A549 (cell line): ENCODE results near the gene CELA3B. TPM values are rescaled to one million over a fixed set of nuclear protein-coding genes. Genes with fewer than 3 reads are reported as not detected.

Experiments
- ATAC-seq, 2 experiments: fragments of 200-7000 bp in 1 of 2; fragments of >200 bp in 1 of 2; cut with Nextera tagmentation in 1 of 2; cut with Tn5 transposase in 1 of 2; 3 replicates each; pipeline versions ENCODE4 v1.8.0 to v1.9.1; 2018 to 2020; ENCODE audit warnings: mild to moderate bottlenecking in 1 of 2, moderate library complexity in 1 of 2
- CTCF ChIA-PET: fragments of 300-600 bp; sonication (Branson Sonifier 250); formaldehyde crosslinking; extraction: SDS; loops from one replicate; lab custom pipeline; 2021; ENCODE audit warnings: antibody characterized with exemption, inconsistent platforms; lab: Yijun Ruan, JAX
- POLR2A ChIA-PET: fragments of 350-600 bp; formaldehyde crosslinking; extraction: SDS; loops from one replicate; lab custom pipeline; 2021; ENCODE audit warnings: antibody characterized with exemption, inconsistent platforms; lab: Yijun Ruan, JAX
- DNase-seq, 2 experiments: peaks; one replicate each; pipeline versions ENCODE4 v3.0.0 to v3.0.0-alpha.2; 2011 to 2016; ENCODE audit warnings: low read depth in 1 of 2, low spot score in 1 of 2
- FAIRE-seq: peaks from 2 replicates; lab custom pipeline; 2011; peaks lifted over from hg19 to GRCh38; lab: Jason Lieb, UNC
- H3K27ac ChIP-seq, 2 experiments: fragments of >200 bp; sonication (Bioruptor Twin); formaldehyde crosslinking; 3 replicates each; pipeline ENCODE4 v1.5.1; 2016 to 2017
- H3K4me1 ChIP-seq: fragments of >200 bp; sonication (Bioruptor Twin); formaldehyde crosslinking; 3 replicates; pipeline ENCODE4 v1.6.1; 2016
- H3K4me2 ChIP-seq: fragments of >200 bp; sonication (Bioruptor Twin); formaldehyde crosslinking; 3 replicates; pipeline ENCODE4 v1.6.1; 2016
- H3K4me3 ChIP-seq: fragments of >200 bp; sonication (Bioruptor Twin); formaldehyde crosslinking; 3 replicates; pipeline ENCODE4 v1.5.1; 2016
- H3K9me3 ChIP-seq: fragments of >200 bp; sonication (Bioruptor Twin); formaldehyde crosslinking; 3 replicates; pipeline ENCODE4 v1.6.1; 2016
- CEBPB ChIP-seq, 2 experiments: fragments of >200 bp in 1 of 2; sonication (Bioruptor Twin) in 1 of 2; formaldehyde crosslinking in 1 of 2; IDR thresholded peaks; 2 replicates each; pipeline ENCODE4 v1.6.1; 2012 to 2016
- FOXS1 ChIP-seq: fragments of 250-450 bp; sonication (Bioruptor Pico); IDR thresholded peaks from 2 replicates; pipeline ENCODE4 v1.5.0; 2020; ENCODE audit warnings: mild to moderate bottlenecking, moderate library complexity
- HEYL ChIP-seq: fragments of 250-450 bp; sonication (Bioruptor Pico); IDR thresholded peaks from 2 replicates; pipeline ENCODE4 v1.8.0; 2021; ENCODE audit warnings: mild to moderate bottlenecking, moderate library complexity
- HMGXB4 ChIP-seq: fragments of 250-450 bp; sonication (Bioruptor Pico); IDR thresholded peaks from 2 replicates; pipeline ENCODE4 v1.5.0; 2021; ENCODE audit warnings: mild to moderate bottlenecking, moderate library complexity, borderline replicate concordance
- PHF8 ChIP-seq: fragments of 200-600 bp; sonication (generic); IDR thresholded peaks from 2 replicates; pipeline ENCODE4 v1.6.1; 2016; ENCODE audit warnings: low read depth, mild to moderate bottlenecking, antibody characterized with exemption, moderate library complexity, borderline replicate concordance
- TP53 ChIP-seq: fragments of 250-450 bp; sonication (Bioruptor Pico); IDR thresholded peaks from 2 replicates; pipeline ENCODE4 v1.5.0; 2021; ENCODE audit warnings: mild to moderate bottlenecking, moderate library complexity
- ZC3H11A ChIP-seq: fragments of 450-650 bp; IDR thresholded peaks from 2 replicates; pipeline ENCODE4 v1.6.1; 2014; ENCODE audit warnings: antibody characterized with exemption, mild to moderate bottlenecking
- ZNF302 ChIP-seq: fragments of 250-450 bp; sonication (Bioruptor Pico); IDR thresholded peaks from 2 replicates; pipeline ENCODE4 v1.9.0; 2021; ENCODE audit warnings: inconsistent platforms, mild to moderate bottlenecking, moderate library complexity
- ZSCAN20 ChIP-seq: fragments of 250-450 bp; sonication (Bioruptor Pico); IDR thresholded peaks from 2 replicates; pipeline ENCODE4 v1.8.0; 2022; ENCODE audit warnings: mild to moderate bottlenecking, moderate library complexity
- WGBS: methylation state at CpG from one replicate; pipeline ENCODE4 v1.1.6; 2017; ENCODE audit errors: missing lambda C conversion rate; 5-methylcytosine and 5-hydroxymethylcytosine counted together
- polyA plus RNA-seq, 4 experiments: library from polyadenylated mRNA; depleted of rRNA in 3 of 4; stranded (reverse); fragments of >200 nt; fragmentation: RNase III in 1 of 4; extraction: RNeasy Plus Mini Kit Qiagen cat#74134 plus additional on column Dnase treatment in 1 of 4; gene quantifications; 2 replicates in 3 of 4; 3 replicates in 1 of 4; pipeline ENCODE4 v1.2.3, GENCODE V29; 2011 to 2017
- TF ChIP-seq, protein P1 (sequence below): IDR thresholded peaks from 2 replicates; pipeline ENCODE4 v1.6.1; 2012
- TF ChIP-seq, protein P2 (sequence below): fragments of 150-350 bp; IDR thresholded peaks from 2 replicates; pipeline ENCODE4 v1.6.1; 2014; ENCODE audit warnings: low read depth, mild to moderate bottlenecking, low read length
- TF ChIP-seq, protein P3 (sequence below): fragments of 200-600 bp; sonication (generic); IDR thresholded peaks from 2 replicates; pipeline ENCODE4 v1.6.1; 2016; ENCODE audit warnings: antibody characterized with exemption, mild to moderate bottlenecking, moderate library complexity
- TF ChIP-seq, protein P4 (sequence below): IDR thresholded peaks from 2 replicates; pipeline ENCODE4 v1.6.1; 2012; ENCODE audit warnings: low read depth, borderline replicate concordance
- TF ChIP-seq, protein P5 (sequence below): fragments of >200 bp; sonication (Bioruptor Twin); formaldehyde crosslinking; IDR thresholded peaks from 2 replicates; pipeline ENCODE4 v1.6.1; 2016

The CELA3B gene
- polyA plus RNA-seq, 2 of the 4 experiments (the other 2 are of a cell fraction): not detected

DNA sequence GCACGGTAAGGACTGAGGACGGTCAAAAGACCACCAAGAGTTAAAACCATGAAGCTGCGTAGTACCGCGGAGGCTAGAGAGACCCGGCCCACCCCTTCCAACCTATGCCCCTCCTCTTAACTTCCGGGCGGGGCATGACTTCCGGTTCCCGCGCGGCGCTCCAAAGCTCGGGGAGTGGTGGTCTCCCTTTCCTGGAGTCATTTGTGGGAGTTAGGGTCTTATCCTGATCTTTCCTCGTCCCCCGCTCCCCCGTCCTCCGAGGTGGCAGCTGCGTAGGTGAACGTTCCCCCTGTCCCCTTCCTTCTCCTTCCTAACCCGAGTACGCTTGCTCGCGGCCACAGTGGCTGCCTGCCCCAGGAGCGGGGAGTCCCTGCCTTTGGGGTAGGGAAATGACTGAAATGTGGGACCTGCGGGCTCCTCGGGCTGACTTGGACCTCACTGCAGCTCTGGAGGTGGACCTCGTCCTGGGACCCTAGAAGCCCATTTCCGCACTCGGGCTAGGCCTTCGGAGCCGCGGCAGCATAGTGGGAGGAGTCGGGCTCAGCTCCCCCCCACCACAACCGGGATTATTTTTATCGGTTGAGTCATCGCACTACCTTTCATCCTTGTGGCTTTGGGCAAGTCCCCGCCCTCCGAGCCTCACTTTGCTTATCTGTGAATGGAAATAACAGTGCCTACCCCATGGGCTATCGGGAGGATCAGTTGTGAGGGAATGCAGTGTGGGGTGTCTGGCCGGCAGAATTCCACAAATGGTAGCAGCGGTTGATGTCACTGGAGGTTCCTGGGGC is 48.7 kb downstream of the CELA3B start (continued):
- no peak for TF ChIP-seq HMGXB4 (CRISPR knock-in tag)
- no peak for TF ChIP-seq ZSCAN20 (CRISPR knock-in tag)
- TF ChIP-seq PHF8: peak; percentile 86; the same call in 1 of the 2 replicates
- no peak for TF ChIP-seq HEYL
- TF ChIP-seq, protein P1, sequence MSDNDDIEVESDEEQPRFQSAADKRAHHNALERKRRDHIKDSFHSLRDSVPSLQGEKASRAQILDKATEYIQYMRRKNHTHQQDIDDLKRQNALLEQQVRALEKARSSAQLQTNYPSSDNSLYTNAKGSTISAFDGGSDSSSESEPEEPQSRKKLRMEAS: no peak
- TF ChIP-seq, protein P2, sequence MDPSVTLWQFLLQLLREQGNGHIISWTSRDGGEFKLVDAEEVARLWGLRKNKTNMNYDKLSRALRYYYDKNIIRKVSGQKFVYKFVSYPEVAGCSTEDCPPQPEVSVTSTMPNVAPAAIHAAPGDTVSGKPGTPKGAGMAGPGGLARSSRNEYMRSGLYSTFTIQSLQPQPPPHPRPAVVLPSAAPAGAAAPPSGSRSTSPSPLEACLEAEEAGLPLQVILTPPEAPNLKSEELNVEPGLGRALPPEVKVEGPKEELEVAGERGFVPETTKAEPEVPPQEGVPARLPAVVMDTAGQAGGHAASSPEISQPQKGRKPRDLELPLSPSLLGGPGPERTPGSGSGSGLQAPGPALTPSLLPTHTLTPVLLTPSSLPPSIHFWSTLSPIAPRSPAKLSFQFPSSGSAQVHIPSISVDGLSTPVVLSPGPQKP: no peak
- TF ChIP-seq, protein P3, sequence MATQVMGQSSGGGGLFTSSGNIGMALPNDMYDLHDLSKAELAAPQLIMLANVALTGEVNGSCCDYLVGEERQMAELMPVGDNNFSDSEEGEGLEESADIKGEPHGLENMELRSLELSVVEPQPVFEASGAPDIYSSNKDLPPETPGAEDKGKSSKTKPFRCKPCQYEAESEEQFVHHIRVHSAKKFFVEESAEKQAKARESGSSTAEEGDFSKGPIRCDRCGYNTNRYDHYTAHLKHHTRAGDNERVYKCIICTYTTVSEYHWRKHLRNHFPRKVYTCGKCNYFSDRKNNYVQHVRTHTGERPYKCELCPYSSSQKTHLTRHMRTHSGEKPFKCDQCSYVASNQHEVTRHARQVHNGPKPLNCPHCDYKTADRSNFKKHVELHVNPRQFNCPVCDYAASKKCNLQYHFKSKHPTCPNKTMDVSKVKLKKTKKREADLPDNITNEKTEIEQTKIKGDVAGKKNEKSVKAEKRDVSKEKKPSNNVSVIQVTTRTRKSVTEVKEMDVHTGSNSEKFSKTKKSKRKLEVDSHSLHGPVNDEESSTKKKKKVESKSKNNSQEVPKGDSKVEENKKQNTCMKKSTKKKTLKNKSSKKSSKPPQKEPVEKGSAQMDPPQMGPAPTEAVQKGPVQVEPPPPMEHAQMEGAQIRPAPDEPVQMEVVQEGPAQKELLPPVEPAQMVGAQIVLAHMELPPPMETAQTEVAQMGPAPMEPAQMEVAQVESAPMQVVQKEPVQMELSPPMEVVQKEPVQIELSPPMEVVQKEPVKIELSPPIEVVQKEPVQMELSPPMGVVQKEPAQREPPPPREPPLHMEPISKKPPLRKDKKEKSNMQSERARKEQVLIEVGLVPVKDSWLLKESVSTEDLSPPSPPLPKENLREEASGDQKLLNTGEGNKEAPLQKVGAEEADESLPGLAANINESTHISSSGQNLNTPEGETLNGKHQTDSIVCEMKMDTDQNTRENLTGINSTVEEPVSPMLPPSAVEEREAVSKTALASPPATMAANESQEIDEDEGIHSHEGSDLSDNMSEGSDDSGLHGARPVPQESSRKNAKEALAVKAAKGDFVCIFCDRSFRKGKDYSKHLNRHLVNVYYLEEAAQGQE: no peak
- TF ChIP-seq CEBPB (IDR thresholded peaks at IDR 0.05): no peak
- TF ChIP-seq, protein P4, sequence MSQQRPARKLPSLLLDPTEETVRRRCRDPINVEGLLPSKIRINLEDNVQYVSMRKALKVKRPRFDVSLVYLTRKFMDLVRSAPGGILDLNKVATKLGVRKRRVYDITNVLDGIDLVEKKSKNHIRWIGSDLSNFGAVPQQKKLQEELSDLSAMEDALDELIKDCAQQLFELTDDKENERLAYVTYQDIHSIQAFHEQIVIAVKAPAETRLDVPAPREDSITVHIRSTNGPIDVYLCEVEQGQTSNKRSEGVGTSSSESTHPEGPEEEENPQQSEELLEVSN: no peak
- peak; percentile 25; the same call in 1 of the 2 replicates for TF ChIP-seq TP53 (CRISPR knock-in tag)
- TF ChIP-seq ZC3H11A: no peak
- TF ChIP-seq, protein P5, sequence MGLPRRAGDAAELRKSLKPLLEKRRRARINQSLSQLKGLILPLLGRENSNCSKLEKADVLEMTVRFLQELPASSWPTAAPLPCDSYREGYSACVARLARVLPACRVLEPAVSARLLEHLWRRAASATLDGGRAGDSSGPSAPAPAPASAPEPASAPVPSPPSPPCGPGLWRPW: no peak
- TF ChIP-seq ZNF302 (CRISPR knock-in tag): no peak

DNA sequence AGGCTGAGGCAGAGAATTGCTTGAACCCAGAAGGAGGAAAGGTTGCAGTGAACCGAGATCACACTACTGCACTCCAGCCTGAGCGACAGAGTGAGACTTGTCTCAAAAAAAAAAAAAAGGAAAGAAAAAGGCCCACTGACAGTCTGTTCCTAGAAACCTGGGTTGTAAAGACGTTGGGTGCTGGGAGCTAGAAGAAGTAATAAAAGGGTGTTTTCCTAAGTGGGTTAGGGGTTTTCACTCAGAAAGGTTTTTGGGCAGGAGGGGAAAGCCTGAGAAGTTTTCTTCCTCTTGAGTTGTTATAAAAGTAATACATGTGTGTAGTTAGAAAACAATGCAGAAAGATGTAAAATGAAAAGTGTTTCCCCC is 50.1 kb downstream of the CELA3B start:
- peak overlapping the region; percentile 70; the same call in 2 of the 3 replicates for H3K4me2 ChIP-seq
- ChIA-PET POLR2A (interaction anchor here (1.0 kb wide), 1 partner anchor 25 kb away, joined by 3 read pairs; the partner anchor contains the start of gene CDC42), CTCF (interaction anchor here (0.6 to 1.6 kb wide), 3 partner anchors 11 to 224 kb away, joined by 3 to 5 read pairs (median 5); no protein-coding TSS in a partner anchor)
- H3K4me3 ChIP-seq: no peak overlapping the region
- no peaks in the 10 kb centered on the region for H3K9me3 ChIP-seq
- DNase-seq: no peak
- peaks cover 3% of the 10 kb centered on the region; the same call in 1 of the 3 replicates for H3K4me1 ChIP-seq
- no peak for TF ChIP-seq FOXS1
- TF ChIP-seq, protein P3: no peak
- TF ChIP-seq, protein P4: no peak
- no peak for FAIRE-seq
- 92% methylated on average over 3 of the region's 3 CpGs for WGBS
- no peak overlapping the region for H3K27ac ChIP-seq
- ATAC-seq: no peak
